GM12873 (cell line): ENCODE results near the gene BACH2.

Experiments
- TF ChIP-seq, protein P1 (sequence below): IDR thresholded peaks from 2 replicates; pipeline ENCODE4 v1.5.1; 2012; ENCODE audit warnings: low read depth, mild to moderate bottlenecking, moderate library complexity, low read length, control low read depth; ENCODE audit not compliant: insufficient read depth; ENCODE audit errors: missing control alignments

Gene BACH2

DNA sequence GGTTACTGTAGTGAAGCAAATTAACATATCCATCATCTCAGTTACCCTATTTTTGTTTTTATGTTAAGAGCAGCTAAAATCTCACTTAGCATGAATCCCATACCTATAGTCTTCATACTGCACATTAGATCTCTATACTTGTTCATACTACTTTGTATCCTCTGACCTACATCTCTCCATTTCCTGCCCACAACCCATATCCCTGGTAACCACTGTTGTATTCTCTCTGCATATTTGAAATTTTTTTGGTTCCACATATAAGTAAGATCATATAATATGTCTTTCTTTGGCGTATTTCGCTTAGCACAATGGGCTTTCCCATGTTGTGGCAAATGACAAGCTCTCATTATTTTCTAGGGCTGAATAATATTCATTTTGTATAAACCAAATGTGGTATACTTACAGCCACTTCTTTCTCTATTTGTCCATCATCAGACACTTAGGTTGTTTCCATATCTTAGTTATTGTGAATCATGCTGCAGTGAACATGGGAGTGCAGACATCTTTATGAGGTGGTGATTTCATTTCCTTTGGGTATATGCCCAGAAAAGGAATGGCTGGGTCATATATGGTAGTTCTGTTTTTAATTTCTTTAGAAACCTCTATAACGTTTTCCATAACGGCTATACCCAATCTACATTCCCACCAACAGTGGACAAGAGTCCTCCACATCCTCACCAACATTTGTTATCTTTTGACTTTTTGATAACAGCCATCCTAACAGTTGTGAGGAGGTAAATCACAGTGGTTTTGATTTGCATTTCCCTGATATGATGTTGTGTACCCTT, 39.8 kb downstream of the BACH2 start:
- TF ChIP-seq, protein P1, sequence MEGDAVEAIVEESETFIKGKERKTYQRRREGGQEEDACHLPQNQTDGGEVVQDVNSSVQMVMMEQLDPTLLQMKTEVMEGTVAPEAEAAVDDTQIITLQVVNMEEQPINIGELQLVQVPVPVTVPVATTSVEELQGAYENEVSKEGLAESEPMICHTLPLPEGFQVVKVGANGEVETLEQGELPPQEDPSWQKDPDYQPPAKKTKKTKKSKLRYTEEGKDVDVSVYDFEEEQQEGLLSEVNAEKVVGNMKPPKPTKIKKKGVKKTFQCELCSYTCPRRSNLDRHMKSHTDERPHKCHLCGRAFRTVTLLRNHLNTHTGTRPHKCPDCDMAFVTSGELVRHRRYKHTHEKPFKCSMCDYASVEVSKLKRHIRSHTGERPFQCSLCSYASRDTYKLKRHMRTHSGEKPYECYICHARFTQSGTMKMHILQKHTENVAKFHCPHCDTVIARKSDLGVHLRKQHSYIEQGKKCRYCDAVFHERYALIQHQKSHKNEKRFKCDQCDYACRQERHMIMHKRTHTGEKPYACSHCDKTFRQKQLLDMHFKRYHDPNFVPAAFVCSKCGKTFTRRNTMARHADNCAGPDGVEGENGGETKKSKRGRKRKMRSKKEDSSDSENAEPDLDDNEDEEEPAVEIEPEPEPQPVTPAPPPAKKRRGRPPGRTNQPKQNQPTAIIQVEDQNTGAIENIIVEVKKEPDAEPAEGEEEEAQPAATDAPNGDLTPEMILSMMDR: no peak

DNA sequence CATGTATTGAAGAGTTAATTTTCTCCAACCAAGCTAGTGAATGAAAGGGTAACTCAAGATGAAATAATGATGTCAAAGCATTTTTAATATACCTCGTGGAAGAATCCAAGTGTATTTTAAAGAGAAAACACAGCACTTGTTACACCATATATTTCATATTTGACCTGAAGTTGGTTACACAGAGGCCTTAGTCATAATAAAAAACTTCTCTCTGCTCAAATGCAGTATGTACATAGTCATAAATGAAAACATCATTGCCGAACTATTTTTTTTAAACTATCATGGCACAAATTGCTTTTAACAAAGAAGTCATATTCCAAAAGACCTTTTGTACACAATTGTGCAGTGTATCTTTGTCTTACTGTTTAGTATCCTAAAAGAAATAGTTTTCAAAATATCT, 43.0 kb downstream of the BACH2 start:
- TF ChIP-seq, protein P1: no peak

DNA sequence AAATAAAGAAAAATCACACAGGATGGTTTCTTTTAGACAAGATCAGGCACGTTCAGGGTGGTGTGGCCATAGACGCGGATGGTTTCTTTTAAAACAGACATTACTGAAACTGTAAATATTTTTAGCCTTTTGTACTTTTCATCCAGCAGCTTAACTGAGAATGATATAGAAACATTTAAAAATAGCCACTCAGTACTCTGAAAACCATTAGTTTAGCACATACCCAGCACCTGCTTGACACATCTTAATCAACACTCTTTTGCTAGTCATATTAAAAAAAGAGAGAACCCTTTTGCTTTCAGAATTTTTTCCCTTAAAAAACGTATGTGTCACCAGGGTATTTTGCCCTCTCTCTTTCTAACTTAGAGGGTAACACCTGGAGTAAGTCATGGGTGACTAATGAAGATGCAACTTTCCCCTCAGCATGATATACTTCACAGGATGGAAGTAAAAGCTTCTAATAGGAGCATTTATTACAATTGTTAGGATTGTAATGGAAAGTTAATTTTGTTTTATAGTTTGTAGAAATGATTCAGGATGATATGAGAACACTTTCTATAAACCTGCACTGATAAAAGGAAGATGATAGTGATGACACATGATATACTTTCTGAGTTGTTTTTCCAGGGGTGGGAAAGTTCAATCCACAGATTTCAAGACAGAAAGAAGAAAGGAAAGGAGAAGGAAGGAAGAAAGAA, 45.2 kb downstream of the BACH2 start:
- TF ChIP-seq, protein P1: no peak

DNA sequence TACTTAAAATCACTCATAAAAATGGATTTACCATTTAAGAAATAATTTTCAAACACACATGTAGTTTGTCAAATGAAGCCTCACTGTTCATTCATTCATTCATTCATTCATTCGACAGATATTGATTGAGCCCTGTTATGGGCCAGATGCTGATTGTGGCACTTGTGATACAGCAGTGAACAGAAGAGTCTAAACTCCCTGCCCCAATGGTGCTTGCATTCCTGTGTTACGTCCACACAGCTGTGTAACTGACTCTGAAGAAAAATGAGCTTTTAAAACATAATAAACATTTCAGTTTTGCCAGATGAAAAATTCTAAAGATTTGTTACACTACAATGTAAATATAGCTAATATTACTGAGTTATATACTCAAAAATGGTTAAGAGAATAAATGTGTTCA, 46.2 kb downstream of the BACH2 start:
- TF ChIP-seq, protein P1: no peak

DNA sequence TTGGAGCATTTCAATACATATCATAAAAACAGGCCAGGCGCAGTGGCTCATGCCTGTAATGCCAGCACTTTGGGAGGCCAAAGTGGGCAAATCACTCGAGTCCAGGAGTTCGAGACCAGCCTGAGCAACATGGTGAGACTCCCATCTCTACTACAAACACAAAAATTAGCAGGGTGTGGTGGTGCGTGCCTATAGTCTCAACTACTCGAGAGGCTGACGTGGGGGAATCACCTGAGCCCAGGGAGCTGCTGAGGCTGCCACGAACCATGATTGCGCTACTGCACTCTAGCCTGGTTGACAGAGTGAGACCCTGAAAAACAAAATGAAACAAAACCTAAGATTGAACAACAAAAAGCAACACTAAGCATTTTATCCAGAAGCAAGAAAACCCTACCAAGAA, 47.2 kb downstream of the BACH2 start:
- TF ChIP-seq, protein P1: no peak

DNA sequence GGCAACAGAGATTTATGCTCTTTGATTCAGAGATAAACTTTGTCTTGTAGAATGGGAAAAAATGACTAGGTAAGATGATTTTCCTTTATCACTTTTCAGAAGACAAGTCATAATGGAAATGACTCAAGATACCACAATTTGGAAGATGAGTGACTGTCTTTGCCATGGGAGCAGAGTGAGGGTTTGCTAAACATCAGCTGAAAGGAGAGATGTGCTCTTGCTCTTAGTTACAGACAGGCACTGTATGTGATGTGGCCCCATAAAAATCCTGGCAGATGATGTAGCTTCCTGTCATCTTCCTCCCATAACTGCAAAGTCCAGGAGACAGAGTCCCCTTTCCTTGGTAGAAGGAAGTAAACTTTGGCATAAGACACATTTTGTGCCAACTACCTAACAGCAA, 47.6 kb downstream of the BACH2 start:
- TF ChIP-seq, protein P1: no peak

DNA sequence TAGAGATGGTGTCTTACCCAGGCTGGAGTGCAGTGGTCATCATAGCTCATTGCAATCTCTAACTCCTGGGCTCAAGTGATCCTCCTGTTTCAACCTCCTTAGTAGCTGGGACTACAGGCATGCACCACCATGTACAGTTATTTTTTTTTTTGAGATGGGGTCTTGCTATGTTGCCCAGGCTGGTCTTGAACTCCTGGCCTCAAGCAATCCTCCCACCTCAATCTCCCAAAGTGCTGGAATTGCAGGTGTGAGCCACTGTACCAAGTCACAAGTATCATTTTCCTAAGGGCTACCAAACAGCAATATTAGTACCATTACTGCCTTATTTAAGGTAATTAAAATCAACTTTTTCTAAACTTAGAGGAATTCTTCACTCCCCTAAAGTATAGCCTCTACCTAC, 49.4 kb downstream of the BACH2 start:
- TF ChIP-seq, protein P1: no peak
